ENCODE measurements around the gene PNPLA1. TPM values are rescaled to one million over a fixed set of nuclear protein-coding genes. Genes with fewer than 3 reads are reported as not detected.

The PNPLA1 gene
- total RNA-seq, 1 experiment from 2014 or later, result 0.10 TPM

DNA sequence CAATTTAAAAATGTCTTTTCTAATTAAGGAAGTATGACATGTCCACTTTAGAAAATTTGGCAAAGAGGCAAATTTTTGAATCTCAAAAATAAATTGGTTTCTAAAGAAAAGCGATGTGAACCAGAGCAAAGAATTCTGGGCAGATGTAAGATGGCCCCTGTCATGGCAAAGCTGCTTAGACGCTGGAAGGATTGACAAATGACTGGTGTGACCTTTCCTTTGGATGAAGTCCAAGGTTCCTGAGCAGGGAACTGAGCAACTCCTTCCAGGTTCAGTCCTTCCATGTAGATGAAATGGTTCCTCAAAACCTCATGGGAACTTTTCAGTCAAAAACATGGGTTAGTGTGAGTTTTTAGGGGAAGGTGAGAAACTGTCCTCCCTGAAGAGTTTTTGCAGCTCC, 48.2 kb upstream of the PNPLA1 start (continued):
- TF ChIP-seq, protein P1, sequence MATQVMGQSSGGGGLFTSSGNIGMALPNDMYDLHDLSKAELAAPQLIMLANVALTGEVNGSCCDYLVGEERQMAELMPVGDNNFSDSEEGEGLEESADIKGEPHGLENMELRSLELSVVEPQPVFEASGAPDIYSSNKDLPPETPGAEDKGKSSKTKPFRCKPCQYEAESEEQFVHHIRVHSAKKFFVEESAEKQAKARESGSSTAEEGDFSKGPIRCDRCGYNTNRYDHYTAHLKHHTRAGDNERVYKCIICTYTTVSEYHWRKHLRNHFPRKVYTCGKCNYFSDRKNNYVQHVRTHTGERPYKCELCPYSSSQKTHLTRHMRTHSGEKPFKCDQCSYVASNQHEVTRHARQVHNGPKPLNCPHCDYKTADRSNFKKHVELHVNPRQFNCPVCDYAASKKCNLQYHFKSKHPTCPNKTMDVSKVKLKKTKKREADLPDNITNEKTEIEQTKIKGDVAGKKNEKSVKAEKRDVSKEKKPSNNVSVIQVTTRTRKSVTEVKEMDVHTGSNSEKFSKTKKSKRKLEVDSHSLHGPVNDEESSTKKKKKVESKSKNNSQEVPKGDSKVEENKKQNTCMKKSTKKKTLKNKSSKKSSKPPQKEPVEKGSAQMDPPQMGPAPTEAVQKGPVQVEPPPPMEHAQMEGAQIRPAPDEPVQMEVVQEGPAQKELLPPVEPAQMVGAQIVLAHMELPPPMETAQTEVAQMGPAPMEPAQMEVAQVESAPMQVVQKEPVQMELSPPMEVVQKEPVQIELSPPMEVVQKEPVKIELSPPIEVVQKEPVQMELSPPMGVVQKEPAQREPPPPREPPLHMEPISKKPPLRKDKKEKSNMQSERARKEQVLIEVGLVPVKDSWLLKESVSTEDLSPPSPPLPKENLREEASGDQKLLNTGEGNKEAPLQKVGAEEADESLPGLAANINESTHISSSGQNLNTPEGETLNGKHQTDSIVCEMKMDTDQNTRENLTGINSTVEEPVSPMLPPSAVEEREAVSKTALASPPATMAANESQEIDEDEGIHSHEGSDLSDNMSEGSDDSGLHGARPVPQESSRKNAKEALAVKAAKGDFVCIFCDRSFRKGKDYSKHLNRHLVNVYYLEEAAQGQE (IDR thresholded peaks at IDR 0.05; ENCODE audit: low read depth), result no peak
- TF ChIP-seq YY1 (IDR thresholded peaks at IDR 0.05; ENCODE audit: extremely low read depth, insufficient replicate concordance, low read depth, low read length), result no peak
- no peak for TF ChIP-seq TCF7L2 (IDR thresholded peaks at IDR 0.05; ENCODE audit: borderline replicate concordance, extremely low read depth, insufficient read depth, insufficient read length)
- TF ChIP-seq, protein P2, sequence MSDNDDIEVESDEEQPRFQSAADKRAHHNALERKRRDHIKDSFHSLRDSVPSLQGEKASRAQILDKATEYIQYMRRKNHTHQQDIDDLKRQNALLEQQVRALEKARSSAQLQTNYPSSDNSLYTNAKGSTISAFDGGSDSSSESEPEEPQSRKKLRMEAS (IDR thresholded peaks at IDR 0.05), result no peak
- TF ChIP-seq JUND (IDR thresholded peaks at IDR 0.05), result no peak
- no peak for TF ChIP-seq CEBPB (IDR thresholded peaks at IDR 0.05; ENCODE audit: low read depth)
- no peak for TF ChIP-seq FOSL1 (IDR thresholded peaks at IDR 0.05; ENCODE audit: low read depth)
- no peak for TF ChIP-seq SRF (IDR thresholded peaks at IDR 0.05; ENCODE audit: low read depth)
- TF ChIP-seq ELF1 (IDR thresholded peaks at IDR 0.05; ENCODE audit: borderline replicate concordance, low read depth), result no peak
- TF ChIP-seq POLR2AphosphoS5 (IDR thresholded peaks at IDR 0.05; ENCODE audit: low read depth, low read length), result no peak
- TF ChIP-seq SP1 (IDR thresholded peaks at IDR 0.05; ENCODE audit: low read depth), result no peak
- TF ChIP-seq RAD21 (IDR thresholded peaks at IDR 0.05; ENCODE audit: low read depth), result no peak
- no peak for TF ChIP-seq ZNF274 (IDR thresholded peaks at IDR 0.05; ENCODE audit: low read depth, low read length)

DNA sequence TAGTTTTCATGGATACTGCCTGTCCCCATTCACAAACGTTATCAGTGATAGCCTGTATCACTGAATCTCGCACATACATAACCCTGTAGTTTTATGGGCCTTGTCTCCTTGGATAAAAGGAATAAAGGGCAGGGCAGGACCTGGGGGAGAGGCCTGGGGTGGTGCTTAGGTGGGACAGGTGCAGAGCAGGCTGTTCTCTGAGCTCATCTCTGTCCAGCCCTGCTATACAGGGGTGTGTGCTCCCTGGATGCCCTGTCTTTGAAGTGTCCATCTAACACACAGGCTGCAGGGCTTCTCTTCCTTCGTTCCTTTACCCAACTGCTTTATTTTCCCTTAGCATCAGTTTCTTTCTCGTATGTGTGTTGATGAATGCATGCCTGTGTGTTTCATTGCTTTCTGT, 46.9 kb upstream of the PNPLA1 start:
- no peak overlapping the region for H2AFZ ChIP-seq (ENCODE audit: low read depth, low read length, poor library complexity, severe bottlenecking)
- no peaks in the 10 kb centered on the region for H3K4me1 ChIP-seq (ENCODE audit: control insufficient read depth in 1 of 2, insufficient read depth in 2 of 2, low read length in 2 of 2)
- no peaks in the 10 kb centered on the region for H3K79me2 ChIP-seq (ENCODE audit: insufficient read depth, low read length)
- H3K9me3 ChIP-seq (ENCODE audit: control insufficient read depth in 1 of 2, insufficient read depth in 1 of 2, low read depth in 1 of 2, low read length in 2 of 2), result no peaks in the 10 kb centered on the region
- intact Hi-C loops (cut with micrococcal nuclease), result no loop called here
- CTCF ChIA-PET, result no interaction called here
- no peak overlapping the region for H3K4me3 ChIP-seq (replicated peaks in 1 of 2; ENCODE audit: low read depth in 1 of 2, low read length in 2 of 2)
- POLR2A ChIA-PET, result no interaction called here
- RAD21 ChIA-PET (ENCODE audit: low non-redundant PET in 1 of 2, low total read pairs in 2 of 2, uncharacterized antibody in 2 of 2, unreplicated experiment in 2 of 2), result no interaction called here
- no peaks in the 10 kb centered on the region for H3K9me2 ChIP-seq (ENCODE audit: insufficient read depth)
- no TSS peak for BruUV-seq (replicated peaks)
- no peak overlapping the region for H3K4me2 ChIP-seq (ENCODE audit: low read length)
- TF ChIP-seq ELF1 (IDR thresholded peaks at IDR 0.05; ENCODE audit: borderline replicate concordance, low read depth), result no peak
- TF ChIP-seq, protein P2 (IDR thresholded peaks at IDR 0.05), result no peak
- no peak for TF ChIP-seq POLR2A (IDR thresholded peaks at IDR 0.05; ENCODE audit: borderline replicate concordance, extremely low read depth, insufficient read depth, insufficient read length)
- TF ChIP-seq FOSL1 (IDR thresholded peaks at IDR 0.05; ENCODE audit: low read depth), result no peak
- no peak for TF ChIP-seq POLR2AphosphoS5 (IDR thresholded peaks at IDR 0.05; ENCODE audit: low read depth, low read length)
- no peak for TF ChIP-seq ZFX (IDR thresholded peaks at IDR 0.05)
- no peak for TF ChIP-seq SIN3A (IDR thresholded peaks at IDR 0.05; ENCODE audit: low read depth)
- TF ChIP-seq RAD21 (IDR thresholded peaks at IDR 0.05; ENCODE audit: low read depth), result no peak
- no peaks in the 10 kb centered on the region for H4K20me1 ChIP-seq (ENCODE audit: insufficient read depth)
- no peak for DNase-seq (ENCODE audit: low read depth, low spot score)
- H3K9ac ChIP-seq (ENCODE audit: low read length), result no peak overlapping the region
- no peak overlapping the region for H3K27ac ChIP-seq (ENCODE audit: low read depth, low read length)
- H3K36me3 ChIP-seq (ENCODE audit: control insufficient read depth in 1 of 2, insufficient read depth in 2 of 2, low read length in 2 of 2), result peaks cover 23 to 25% of the 10 kb centered on the region in 2 experiments; a peak in 3 of 4 replicates
- no peak for ATAC-seq
- H3K27me3 ChIP-seq (ENCODE audit: insufficient read depth, low read length), result no peaks in the 10 kb centered on the region

Data from HCT116 (cell line).